Hepatic stellate cell (primary cell): ENCODE measurements around the gene AAGAB.
"Not testable (repeated sequence)": the region's sequence is repeated elsewhere in the genome, so short reads cannot be mapped to it uniquely, and the experiment has no call there.

Source experiments
- DNase-seq: peaks from one replicate; pipeline ENCODE4 v3.0.0; 2011; ENCODE audit warnings: low spot score

Gene AAGAB

GRCh38 chr15:67171471-67171870, 83.0 kb downstream of the AAGAB start:
- no peak for DNase-seq

GRCh38 chr15:67170143-67170925, 84.1 kb downstream of the AAGAB start:
- DNase-seq, result no peak

GRCh38 chr15:67168694-67169093, 85.8 kb downstream of the AAGAB start:
- DNase-seq, result no peak

GRCh38 chr15:67167091-67167490, 87.4 kb downstream of the AAGAB start:
- DNase-seq, result no peak

- DNase-seq, result no peak
Measured at GRCh38 chr15:67166280-67167009, 88.0 kb downstream of the AAGAB start.

- DNase-seq, result peak; percentile 79
Measured at GRCh38 chr15:67165254-67166253, 88.9 kb downstream of the AAGAB start.

GRCh38 chr15:67164811-67165253, 89.6 kb downstream of the AAGAB start:
- DNase-seq, result no peak

- no peak for DNase-seq
Measured at GRCh38 chr15:67164401-67164791, 90.1 kb downstream of the AAGAB start.

- DNase-seq, result no peak
Measured at GRCh38 chr15:67163180-67163579, 91.3 kb downstream of the AAGAB start.

- DNase-seq, result no peak
Measured at GRCh38 chr15:67161881-67162280, 92.6 kb downstream of the AAGAB start.

- DNase-seq, result no peak
Measured at GRCh38 chr15:67161412-67161811, 93.0 kb downstream of the AAGAB start.

- DNase-seq, result no peak
Measured at GRCh38 chr15:67158367-67158766, 96.1 kb downstream of the AAGAB start.

- DNase-seq, result no peak
Measured at GRCh38 chr15:67157521-67158252, 96.8 kb downstream of the AAGAB start.

- no peak for DNase-seq
Measured at GRCh38 chr15:67156834-67157233, 97.6 kb downstream of the AAGAB start.

- DNase-seq, result no peak
Measured at GRCh38 chr15:67156426-67156825, 98.0 kb downstream of the AAGAB start.

- DNase-seq, result no peak
Measured at GRCh38 chr15:67154249-67154648, 100.2 kb downstream of the AAGAB start.

GRCh38 chr15:67153044-67153443, 101.4 kb downstream of the AAGAB start:
- DNase-seq, result not testable (repeated sequence)

- DNase-seq, result no peak
Measured at GRCh38 chr15:67152429-67152828, 102.0 kb downstream of the AAGAB start.
